Activated CD8-positive, alpha-beta T cell treated with anti-CD3 and anti-CD28 coated beads, Interleukin-2, amount 10 ng/mL, durations not matched to agents 7 days and 5 days (primary cell): ENCODE results near the gene MAPK8IP1. TPM values are rescaled to one million over a fixed set of nuclear protein-coding genes. Genes with fewer than 3 reads are reported as not detected.

Experiments used
- ATAC-seq: fragments of 150-1000 bp; cut with Tn5 transposase; one replicate; pipeline ENCODE4 v1.10.0; 2021; ENCODE audit warnings: moderate library complexity
- CTCF ChIA-PET: fragments of 350-600 bp; sonication (Branson Sonifier 250); formaldehyde crosslinking; loops from one replicate; lab custom pipeline; 2021; ENCODE audit warnings: antibody characterized with exemption; lab: Charles Lee
- POLR2A ChIA-PET: fragments of 350-600 bp; sonication (Branson Sonifier 250); formaldehyde crosslinking; loops from one replicate; lab custom pipeline; 2021; ENCODE audit warnings: antibody characterized with exemption; lab: Charles Lee
- DNase-seq: peaks from one replicate; pipeline ENCODE4 v3.0.0-alpha.2; 2020
- H3K27ac Mint-ChIP-seq: one replicate; pipeline ENCODE4 v1.8.0; 2021; ENCODE audit warnings: mild to moderate bottlenecking, mixed read lengths
- H3K27me3 Mint-ChIP-seq: one replicate; pipeline ENCODE4 v1.8.0; 2021; ENCODE audit warnings: low read depth, mixed read lengths
- H3K36me3 Mint-ChIP-seq: one replicate; pipeline ENCODE4 v1.8.0; 2021; ENCODE audit warnings: low read depth, mixed read lengths
- H3K4me1 Mint-ChIP-seq: one replicate; pipeline ENCODE4 v1.8.0; 2021; ENCODE audit warnings: low read depth, mixed read lengths
- H3K4me3 Mint-ChIP-seq: one replicate; pipeline ENCODE4 v1.8.0; 2021; ENCODE audit warnings: mild to moderate bottlenecking, mixed read lengths
- H3K9me3 Mint-ChIP-seq: one replicate; pipeline ENCODE4 v1.8.0; 2022; ENCODE audit warnings: mixed read lengths; ENCODE audit not compliant: insufficient read depth
- total RNA-seq, 2 experiments: library from RNA; stranded (reverse); gene quantifications; one replicate each; pipeline ENCODE4 v1.2.3, GENCODE V29; 2021

The MAPK8IP1 gene
- total RNA-seq, 2 experiments from 2014 or later: 0.95 to 1.3 TPM

- peaks cover 38% of the 10 kb centered on the region for H3K4me1 Mint-ChIP-seq
- ChIA-PET POLR2A (no interaction called here), CTCF (interaction anchor here (1.0 to 1.5 kb wide), 2 partner anchors 41 to 153 kb away, joined by 3 read pairs; no protein-coding TSS in a partner anchor)
- H3K36me3 Mint-ChIP-seq: no peaks in the 10 kb centered on the region
- no peak overlapping the region for H3K4me3 Mint-ChIP-seq
- no peaks in the 10 kb centered on the region for H3K9me3 Mint-ChIP-seq
- peaks cover 18% of the 10 kb centered on the region for H3K27me3 Mint-ChIP-seq
- DNase-seq (no peak), ATAC-seq (no peak)
- no peak overlapping the region for H3K27ac Mint-ChIP-seq
Measured at GRCh38 chr11:45924036-45924915, 38.8 kb downstream of the MAPK8IP1 start.

- Mint-ChIP-seq H3K4me3 (no peak overlapping the region), H3K4me1 (peaks cover 38% of the 10 kb centered on the region), H3K27ac (no peak overlapping the region), H3K9me3 (no peaks in the 10 kb centered on the region), H3K27me3 (peaks cover 18% of the 10 kb centered on the region), H3K36me3 (no peaks in the 10 kb centered on the region)
- ChIA-PET POLR2A (no interaction called here), CTCF (interaction anchor here (1.5 kb wide), 1 partner anchor 153 kb away, joined by 3 read pairs; no protein-coding TSS in a partner anchor)
- ATAC-seq (no peak), DNase-seq (no peak)
Measured at GRCh38 chr11:45924927-45925326, 39.5 kb downstream of the MAPK8IP1 start.

- CTCF ChIA-PET: interaction anchor here (1.5 kb wide), 1 partner anchor 154 kb away, joined by 3 read pairs; no protein-coding TSS in a partner anchor
- ATAC-seq (no peak), DNase-seq (no peak)
- Mint-ChIP-seq H3K27ac (no peak overlapping the region), H3K27me3 (peaks cover 18% of the 10 kb centered on the region), H3K9me3 (no peaks in the 10 kb centered on the region), H3K4me3 (no peak overlapping the region), H3K4me1 (peaks cover 41% of the 10 kb centered on the region), H3K36me3 (no peaks in the 10 kb centered on the region)
- POLR2A ChIA-PET: interaction anchor here (0.6 kb wide), 1 partner anchor 317 kb away, joined by 3 read pairs; no protein-coding TSS in a partner anchor
Measured at GRCh38 chr11:45925550-45925949, 40.1 kb downstream of the MAPK8IP1 start.

- no peaks in the 10 kb centered on the region for H3K9me3 Mint-ChIP-seq
- H3K4me3 Mint-ChIP-seq: no peak overlapping the region
- DNase-seq (peak; percentile 17), ATAC-seq (no peak)
- ChIA-PET CTCF (interaction anchor here (1.1 to 1.5 kb wide), 2 partner anchors 39 to 80 kb away, joined by 4 to 5 read pairs; no protein-coding TSS in a partner anchor), POLR2A (interaction anchor here (0.6 to 2.7 kb wide), 2 partner anchors 9 to 317 kb away, joined by 3 to 16 read pairs; partner anchors contain the start of gene PEX16)
- no peak overlapping the region for H3K27ac Mint-ChIP-seq
- peaks cover 43% of the 10 kb centered on the region for H3K4me1 Mint-ChIP-seq
- H3K36me3 Mint-ChIP-seq: no peaks in the 10 kb centered on the region
- H3K27me3 Mint-ChIP-seq: peaks cover 18% of the 10 kb centered on the region
Measured at GRCh38 chr11:45926001-45926401, 40.5 kb downstream of the MAPK8IP1 start.

- Mint-ChIP-seq H3K9me3 (no peaks in the 10 kb centered on the region), H3K4me3 (no peak overlapping the region), H3K4me1 (peaks cover 44% of the 10 kb centered on the region), H3K36me3 (no peaks in the 10 kb centered on the region), H3K27me3 (peaks cover 13% of the 10 kb centered on the region), H3K27ac (peak overlapping the region; percentile 64)
- DNase-seq (peak; percentile 19), ATAC-seq (no peak)
- ChIA-PET CTCF (interaction anchor here (0.6 to 1.5 kb wide), 6 partner anchors 38 to 1782 kb away, joined by 3 to 5 read pairs (median 4); no protein-coding TSS in a partner anchor), POLR2A (interaction anchor here (1.1 to 2.7 kb wide), 2 partner anchors 10 to 13 kb away, joined by 3 to 16 read pairs; partner anchors contain the start of gene PEX16)
Measured at GRCh38 chr11:45926536-45927331, 41.3 kb downstream of the MAPK8IP1 start.

- DNase-seq (peak; percentile 48), ATAC-seq (peak; percentile 29)
- Mint-ChIP-seq H3K27me3 (peaks cover 12% of the 10 kb centered on the region), H3K27ac (peak overlapping the region; percentile 64), H3K4me3 (no peak overlapping the region), H3K9me3 (no peaks in the 10 kb centered on the region), H3K4me1 (peaks cover 44% of the 10 kb centered on the region), H3K36me3 (peaks cover under 1% of the 10 kb centered on the region)
- ChIA-PET POLR2A (interaction anchor here (1.1 to 2.7 kb wide), 3 partner anchors 10 to 14 kb away, joined by 3 to 16 read pairs (median 3); partner anchors contain the start of gene PEX16), CTCF (interaction anchor here (0.6 to 1.5 kb wide), 5 partner anchors 37 to 156 kb away, joined by 3 to 5 read pairs (median 4); no protein-coding TSS in a partner anchor)
Measured at GRCh38 chr11:45927332-45927683, 41.9 kb downstream of the MAPK8IP1 start.

- peaks cover 2% of the 10 kb centered on the region for H3K36me3 Mint-ChIP-seq
- no peak overlapping the region for H3K4me3 Mint-ChIP-seq
- CTCF ChIA-PET: no interaction called here
- H3K27ac Mint-ChIP-seq: peak overlapping the region; percentile 64
- POLR2A ChIA-PET: interaction anchor here (1.1 to 2.7 kb wide), 3 partner anchors 9 to 14 kb away, joined by 3 to 16 read pairs (median 3); partner anchors contain the start of gene PEX16
- peaks cover 12% of the 10 kb centered on the region for H3K27me3 Mint-ChIP-seq
- H3K9me3 Mint-ChIP-seq: no peaks in the 10 kb centered on the region
- DNase-seq: peak; percentile 17
- peaks cover 44% of the 10 kb centered on the region for H3K4me1 Mint-ChIP-seq
- ATAC-seq: no peak
Measured at GRCh38 chr11:45927684-45928413, 42.4 kb downstream of the MAPK8IP1 start.

GRCh38 chr11:45928535-45929215, 43.2 kb downstream of the MAPK8IP1 start:
- CTCF ChIA-PET: interaction anchor here (0.6 to 2.1 kb wide), 3 partner anchors 36 to 626 kb away, joined by 3 to 11 read pairs (median 6); no protein-coding TSS in a partner anchor
- H3K4me1 Mint-ChIP-seq: peaks cover 40% of the 10 kb centered on the region

GRCh38 chr11:45929486-45930030, 44.1 kb downstream of the MAPK8IP1 start:
- CTCF ChIA-PET: interaction anchor here (1.0 to 2.1 kb wide), 4 partner anchors 35 to 77 kb away, joined by 3 to 11 read pairs (median 5); no protein-coding TSS in a partner anchor

More at GRCh38 chr11:45928535-45929215, 43.2 kb downstream of the MAPK8IP1 start:
- POLR2A ChIA-PET: interaction anchor here (1.1 to 2.7 kb wide), 2 partner anchors 8 to 12 kb away, joined by 3 to 16 read pairs; partner anchors contain the start of gene PEX16
- no peak overlapping the region for H3K4me3 Mint-ChIP-seq
- H3K36me3 Mint-ChIP-seq: peaks cover 2% of the 10 kb centered on the region
- H3K27ac Mint-ChIP-seq: no peak overlapping the region
- H3K9me3 Mint-ChIP-seq: no peaks in the 10 kb centered on the region
- ATAC-seq: no peak
- peaks cover 8% of the 10 kb centered on the region for H3K27me3 Mint-ChIP-seq
- no peak for DNase-seq

More at GRCh38 chr11:45929486-45930030, 44.1 kb downstream of the MAPK8IP1 start:
- Mint-ChIP-seq H3K36me3 (peaks cover 2% of the 10 kb centered on the region), H3K4me1 (peaks cover 40% of the 10 kb centered on the region), H3K9me3 (no peaks in the 10 kb centered on the region), H3K27ac (peak overlapping the region; percentile 87), H3K4me3 (no peak overlapping the region), H3K27me3 (peaks cover under 1% of the 10 kb centered on the region)
- ATAC-seq (peak; percentile 40), DNase-seq (peak; percentile 23)
- POLR2A ChIA-PET: interaction anchor here (1.0 kb wide), 1 partner anchor 12 kb away, joined by 4 read pairs; the partner anchor contains the start of gene PEX16
